HG02885 (cell line): ENCODE measurements around the gene MAPKBP1.

ENCODE experiments used
- ATAC-seq: cut with Tn5 transposase; IDR thresholded peaks from one replicate; pipeline ENCODE4 v1.9.1; 2021; ENCODE audit warnings: mild to moderate bottlenecking; ENCODE audit not compliant: unreplicated experiment, poor library complexity

The MAPKBP1 gene

GRCh38 chr15:41861736-41862356 is 87.6 kb downstream of the MAPKBP1 start:
- no peak for ATAC-seq

- ATAC-seq, result no peak
Measured at GRCh38 chr15:41862515-41863116, 88.3 kb downstream of the MAPKBP1 start.

- ATAC-seq, result no peak
Measured at GRCh38 chr15:41865490-41866055, 91.3 kb downstream of the MAPKBP1 start.

GRCh38 chr15:41866263-41866703 is 92.0 kb downstream of the MAPKBP1 start:
- ATAC-seq, result no peak

GRCh38 chr15:41866872-41867579 is 92.7 kb downstream of the MAPKBP1 start:
- no peak for ATAC-seq

- ATAC-seq, result no peak
Measured at GRCh38 chr15:41868321-41868720, 94.0 kb downstream of the MAPKBP1 start.

- no peak for ATAC-seq
Measured at GRCh38 chr15:41869770-41870688, 95.7 kb downstream of the MAPKBP1 start.

- ATAC-seq, result no peak
Measured at GRCh38 chr15:41870689-41871081, 96.4 kb downstream of the MAPKBP1 start.

GRCh38 chr15:41871175-41871905 is 97.1 kb downstream of the MAPKBP1 start:
- no peak for ATAC-seq

- no peak for ATAC-seq
Measured at GRCh38 chr15:41872166-41872747, 98.0 kb downstream of the MAPKBP1 start.

- no peak for ATAC-seq
Measured at GRCh38 chr15:41873711-41874110, 99.4 kb downstream of the MAPKBP1 start.

GRCh38 chr15:41874736-41875135 is 100.5 kb downstream of the MAPKBP1 start:
- ATAC-seq, result no peak

GRCh38 chr15:41876007-41876406 is 101.7 kb downstream of the MAPKBP1 start:
- ATAC-seq, result no peak

GRCh38 chr15:41876689-41877088 is 102.4 kb downstream of the MAPKBP1 start:
- no peak for ATAC-seq
